Colonic mucosa (tissue), 4 donors: ENCODE measurements around the gene KLHL34. TPM values are rescaled to one million over a fixed set of nuclear protein-coding genes. Genes with fewer than 3 reads are reported as not detected.

ENCODE experiments used
- DNase-seq: peaks from one replicate; pipeline ENCODE4 v3.0.0-alpha.2; 2020
- H3K27ac ChIP-seq: fragments of 200-600 bp; one replicate; pipeline ENCODE4 v1.8.0; 2021
- H3K27me3 ChIP-seq: fragments of 200-600 bp; one replicate; pipeline ENCODE4 v1.8.0; 2021
- H3K36me3 ChIP-seq: fragments of 200-600 bp; one replicate; pipeline ENCODE4 v1.8.0; 2021
- H3K4me1 ChIP-seq: fragments of 200-600 bp; one replicate; pipeline ENCODE4 v1.8.0; 2021; ENCODE audit warnings: mild to moderate bottlenecking
- H3K4me3 ChIP-seq: fragments of 200-600 bp; one replicate; pipeline ENCODE4 v1.8.0; 2021
- H3K9ac ChIP-seq, 2 donors: one replicate each; pipeline ENCODE4 v1.7.0; 2013; ENCODE audit warnings: control low read depth in 2 of 2, low read depth in 2 of 2, low read length in 2 of 2
- H3K9me3 ChIP-seq: fragments of 200-600 bp; one replicate; pipeline ENCODE4 v1.8.0; 2021
- intact Hi-C: fragments of 100-400 bp; cut with DNase I; formaldehyde crosslinking; loops from one replicate; pipeline ENCODE4 v1.14.1; 2022
- total RNA-seq, 2 donors: library from RNA; stranded (reverse); fragmentation: NEBNext Ultra II Directional in 1 of 2; extraction: Animal tissue kit (Norgen Biotek cat#: 25700) in 1 of 2; gene quantifications; one replicate each; pipeline ENCODE4 v1.2.1, GENCODE V29; 2021
- TF ChIP-seq, protein P1 (sequence below): fragments of 200-600 bp; IDR thresholded peaks from one replicate; pipeline ENCODE4 v1.8.0; 2022; ENCODE audit warnings: antibody characterized with exemption, mild to moderate bottlenecking
- donor health status: healthy.
- donor health status: DM: no; HTN: no; CAD: no.
- donor health status: DM: no; HTN: no; CAD: no.

KLHL34 gene
- total RNA-seq, 2 donors from 2014 or later = 2.3 to 3.6 TPM

DNA sequence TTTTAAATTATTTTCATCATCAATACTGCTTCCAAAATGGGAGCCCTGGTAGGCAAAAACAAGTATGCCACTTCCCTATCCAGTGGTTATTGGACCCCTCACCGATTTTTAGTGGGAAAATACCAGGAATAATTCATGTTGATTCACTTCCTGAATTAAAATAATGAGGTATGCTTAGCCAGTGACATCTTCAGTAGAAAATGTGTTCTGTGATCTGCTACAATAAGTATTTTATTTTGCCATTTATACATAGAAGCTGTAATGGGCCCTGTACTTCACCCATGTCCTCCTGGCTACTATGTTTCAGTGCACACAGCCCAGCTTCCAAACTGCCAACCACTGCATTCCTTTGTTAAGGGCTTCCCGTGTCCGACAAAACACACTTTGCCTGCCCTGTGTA lies 41.0 kb upstream of the KLHL34 start:
- no peak for DNase-seq
- Histone ChIP-seq H3K4me1 (no peaks in the 10 kb centered on the region), H3K9ac (no peak overlapping the region), H3K4me3 (no peak overlapping the region), H3K27ac (no peak overlapping the region), H3K36me3 (no peaks in the 10 kb centered on the region), H3K9me3 (no peaks in the 10 kb centered on the region), H3K27me3 (no peaks in the 10 kb centered on the region)
- intact Hi-C loops = no loop called here
- TF ChIP-seq, protein P1, sequence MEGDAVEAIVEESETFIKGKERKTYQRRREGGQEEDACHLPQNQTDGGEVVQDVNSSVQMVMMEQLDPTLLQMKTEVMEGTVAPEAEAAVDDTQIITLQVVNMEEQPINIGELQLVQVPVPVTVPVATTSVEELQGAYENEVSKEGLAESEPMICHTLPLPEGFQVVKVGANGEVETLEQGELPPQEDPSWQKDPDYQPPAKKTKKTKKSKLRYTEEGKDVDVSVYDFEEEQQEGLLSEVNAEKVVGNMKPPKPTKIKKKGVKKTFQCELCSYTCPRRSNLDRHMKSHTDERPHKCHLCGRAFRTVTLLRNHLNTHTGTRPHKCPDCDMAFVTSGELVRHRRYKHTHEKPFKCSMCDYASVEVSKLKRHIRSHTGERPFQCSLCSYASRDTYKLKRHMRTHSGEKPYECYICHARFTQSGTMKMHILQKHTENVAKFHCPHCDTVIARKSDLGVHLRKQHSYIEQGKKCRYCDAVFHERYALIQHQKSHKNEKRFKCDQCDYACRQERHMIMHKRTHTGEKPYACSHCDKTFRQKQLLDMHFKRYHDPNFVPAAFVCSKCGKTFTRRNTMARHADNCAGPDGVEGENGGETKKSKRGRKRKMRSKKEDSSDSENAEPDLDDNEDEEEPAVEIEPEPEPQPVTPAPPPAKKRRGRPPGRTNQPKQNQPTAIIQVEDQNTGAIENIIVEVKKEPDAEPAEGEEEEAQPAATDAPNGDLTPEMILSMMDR = no peak

DNA sequence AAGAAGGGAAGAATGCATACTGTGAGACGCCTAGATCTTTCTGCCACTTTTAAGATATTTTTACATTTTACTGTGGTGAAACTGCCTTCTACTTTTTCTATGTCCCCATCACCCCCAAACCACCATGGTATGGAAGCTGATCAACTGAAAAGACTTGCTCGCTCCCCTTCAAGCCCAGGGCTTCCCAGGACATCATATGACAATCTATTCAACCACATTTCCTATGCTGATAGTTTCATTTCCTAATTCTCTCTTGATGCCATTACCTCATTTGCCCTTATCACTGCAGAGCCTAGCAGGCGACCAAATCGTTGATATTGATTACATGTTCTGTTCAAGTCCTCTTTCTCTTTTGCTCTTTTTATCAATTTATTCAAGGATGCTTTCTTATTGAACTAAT lies 40.1 kb upstream of the KLHL34 start:
- Histone ChIP-seq H3K4me3 (no peak overlapping the region), H3K27me3 (no peaks in the 10 kb centered on the region), H3K27ac (no peak overlapping the region), H3K4me1 (no peaks in the 10 kb centered on the region), H3K9me3 (no peaks in the 10 kb centered on the region), H3K36me3 (no peaks in the 10 kb centered on the region), H3K9ac (no peak overlapping the region)
- TF ChIP-seq, protein P1 = no peak
- DNase-seq = no peak
- intact Hi-C loops = no loop called here

DNA sequence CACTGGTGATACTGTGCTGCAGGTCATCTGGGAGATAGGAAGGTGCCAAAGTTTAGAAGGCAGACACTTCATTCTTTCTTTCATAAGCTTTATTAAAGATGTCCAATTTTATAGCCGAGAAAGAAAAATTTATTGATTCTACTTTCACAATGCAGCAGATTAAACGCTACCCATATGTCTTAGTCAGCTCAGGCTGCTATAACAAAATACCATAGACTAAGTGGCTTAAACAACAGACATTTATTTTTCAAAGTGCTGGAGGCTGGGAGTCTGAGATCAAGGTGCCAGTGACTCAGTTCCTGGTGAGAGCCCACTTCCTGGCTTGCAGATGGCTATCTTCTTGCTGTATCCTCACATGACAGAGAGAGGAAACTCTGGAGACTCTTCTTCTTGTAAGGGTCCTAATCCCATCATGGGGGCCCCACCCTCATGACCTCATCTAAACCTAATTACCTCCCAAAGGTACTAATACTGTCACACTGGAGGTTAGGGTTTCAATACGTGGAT lies 33.4 kb upstream of the KLHL34 start:
- Histone ChIP-seq H3K9me3 (no peaks in the 10 kb centered on the region), H3K27me3 (no peaks in the 10 kb centered on the region), H3K27ac (no peak overlapping the region), H3K36me3 (no peaks in the 10 kb centered on the region), H3K9ac (no peak overlapping the region), H3K4me1 (no peaks in the 10 kb centered on the region), H3K4me3 (no peak overlapping the region)
- TF ChIP-seq, protein P1 = no peak
- intact Hi-C loops = no loop called here
- DNase-seq = no peak

DNA sequence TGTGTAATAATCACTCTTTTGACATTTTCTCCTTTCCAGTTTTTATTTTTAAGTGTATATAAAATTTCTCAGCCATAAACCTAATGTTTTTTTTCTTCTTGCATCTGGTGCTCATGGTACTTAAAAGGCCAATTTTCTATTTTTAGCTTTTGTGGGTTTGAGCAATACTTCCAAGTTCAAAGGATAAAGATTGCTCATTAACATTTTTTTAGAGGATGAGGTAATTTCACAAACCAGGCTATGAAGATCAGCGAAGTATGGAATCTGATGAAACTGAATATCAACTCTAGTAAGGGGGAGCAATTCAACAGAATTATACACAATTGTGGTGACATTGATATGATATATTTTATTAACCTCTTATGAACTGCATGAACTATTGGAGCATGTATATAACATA lies 25.8 kb upstream of the KLHL34 start:
- H3K4me3 ChIP-seq = no peak overlapping the region
- H3K27me3 ChIP-seq = no peaks in the 10 kb centered on the region
- TF ChIP-seq, protein P1 = no peak
- H3K9me3 ChIP-seq = no peaks in the 10 kb centered on the region
- no peaks in the 10 kb centered on the region for H3K36me3 ChIP-seq
- no peak for DNase-seq
- intact Hi-C loops = no loop called here
- H3K9ac ChIP-seq = no peak overlapping the region
- H3K27ac ChIP-seq = no peak overlapping the region
- no peaks in the 10 kb centered on the region for H3K4me1 ChIP-seq

DNA sequence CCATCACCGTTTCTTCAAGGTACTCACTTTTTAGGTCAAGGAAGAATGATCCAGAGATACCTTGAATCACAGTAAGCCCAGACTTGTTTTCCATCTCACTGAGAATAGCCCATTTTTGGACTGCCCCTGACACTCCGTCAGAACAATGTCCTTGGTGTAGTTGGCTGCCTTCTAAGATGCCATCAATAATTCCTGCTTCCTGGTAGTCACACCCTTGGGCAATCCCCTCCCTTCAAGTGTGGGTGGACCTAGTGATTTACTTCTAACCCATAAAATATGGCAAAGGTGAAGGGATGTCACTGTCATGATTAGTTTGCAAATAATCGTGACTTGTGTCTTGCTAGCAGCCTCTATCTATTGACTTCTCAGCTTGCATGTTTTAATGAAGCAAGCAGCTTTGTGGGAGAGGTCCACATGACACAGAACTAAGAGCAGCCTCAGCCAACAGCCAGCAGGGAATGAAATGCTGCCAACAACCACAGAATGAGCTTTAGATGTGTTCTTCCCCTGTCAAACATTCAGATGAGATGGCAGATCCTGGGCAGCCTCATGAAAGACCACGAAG lies 20.0 kb upstream of the KLHL34 start:
- Histone ChIP-seq H3K9ac (no peak overlapping the region), H3K4me1 (no peaks in the 10 kb centered on the region), H3K4me3 (no peak overlapping the region), H3K27ac (no peak overlapping the region), H3K27me3 (no peaks in the 10 kb centered on the region), H3K36me3 (no peaks in the 10 kb centered on the region), H3K9me3 (no peaks in the 10 kb centered on the region)
- intact Hi-C loops = no loop called here
- TF ChIP-seq, protein P1 = no peak
- DNase-seq = no peak
